Activated CD8-positive, alpha-beta T cell treated with anti-CD3 and anti-CD28 coated beads, Interleukin-2, amount 10 ng/mL, durations not matched to agents 7 days and 5 days (primary cell): ENCODE results near the gene ANP32A. TPM values are rescaled to one million over a fixed set of nuclear protein-coding genes. Genes with fewer than 3 reads are reported as not detected.
A peak's percentile ranks its signal among the peaks of the same experiment; 100 is the strongest.

ENCODE experiments used
- ATAC-seq: fragments of 150-1000 bp; cut with Tn5 transposase; one replicate; pipeline ENCODE4 v1.10.0; 2021; ENCODE audit warnings: moderate library complexity
- CTCF ChIA-PET: fragments of 350-600 bp; sonication (Branson Sonifier 250); formaldehyde crosslinking; loops from one replicate; lab custom pipeline; 2021; ENCODE audit warnings: antibody characterized with exemption; lab: Charles Lee
- POLR2A ChIA-PET: fragments of 350-600 bp; sonication (Branson Sonifier 250); formaldehyde crosslinking; loops from one replicate; lab custom pipeline; 2021; ENCODE audit warnings: antibody characterized with exemption; lab: Charles Lee
- DNase-seq: peaks from one replicate; pipeline ENCODE4 v3.0.0-alpha.2; 2020
- H3K27ac Mint-ChIP-seq: one replicate; pipeline ENCODE4 v1.8.0; 2021; ENCODE audit warnings: mild to moderate bottlenecking, mixed read lengths
- H3K27me3 Mint-ChIP-seq: one replicate; pipeline ENCODE4 v1.8.0; 2021; ENCODE audit warnings: low read depth, mixed read lengths
- H3K36me3 Mint-ChIP-seq: one replicate; pipeline ENCODE4 v1.8.0; 2021; ENCODE audit warnings: low read depth, mixed read lengths
- H3K4me1 Mint-ChIP-seq: one replicate; pipeline ENCODE4 v1.8.0; 2021; ENCODE audit warnings: low read depth, mixed read lengths
- H3K4me3 Mint-ChIP-seq: one replicate; pipeline ENCODE4 v1.8.0; 2021; ENCODE audit warnings: mild to moderate bottlenecking, mixed read lengths
- H3K9me3 Mint-ChIP-seq: one replicate; pipeline ENCODE4 v1.8.0; 2022; ENCODE audit warnings: mixed read lengths; ENCODE audit not compliant: insufficient read depth
- total RNA-seq, 2 experiments: library from RNA; stranded (reverse); gene quantifications; one replicate each; pipeline ENCODE4 v1.2.3, GENCODE V29; 2021

ANP32A gene
- total RNA-seq, 2 experiments from 2014 or later: 227 TPM

DNA sequence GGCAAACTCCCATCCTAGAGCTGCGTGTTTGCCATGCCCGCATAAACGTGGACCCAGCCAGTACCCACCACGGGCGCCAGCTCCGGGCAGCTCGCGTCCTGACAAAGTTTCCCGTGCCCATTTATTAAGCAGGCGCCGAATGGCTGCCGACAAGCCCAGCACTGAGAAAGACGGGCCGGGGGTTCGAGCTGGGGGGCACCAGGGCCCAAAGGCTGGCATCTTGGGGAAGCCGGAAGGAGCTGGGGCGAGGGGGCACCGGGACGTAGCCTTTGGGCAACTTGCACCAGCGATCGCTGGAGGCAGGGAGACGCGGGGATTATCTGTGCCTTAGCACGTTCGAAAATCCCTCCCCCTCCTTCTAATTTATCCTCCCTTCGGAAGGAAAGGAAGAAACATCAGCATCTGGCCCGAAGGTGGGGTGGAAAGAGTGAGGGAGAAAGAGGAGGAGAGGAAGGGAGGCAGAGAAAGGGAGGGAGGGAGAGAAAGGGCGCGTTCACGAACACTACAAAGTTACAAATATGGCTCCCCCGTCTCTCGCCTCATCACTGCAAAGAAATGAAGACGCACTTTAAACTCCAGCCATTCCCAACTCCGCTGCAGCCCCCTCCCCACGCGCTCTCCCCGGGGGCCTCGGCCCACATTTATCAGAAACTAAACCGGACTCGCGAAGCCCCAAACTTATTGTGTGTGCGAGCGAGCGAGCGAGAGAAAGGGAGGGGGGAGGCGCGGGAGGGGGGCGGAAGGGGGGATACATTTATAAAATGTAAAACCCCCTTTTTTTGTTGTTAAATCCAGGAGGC is 1.0 kb downstream of the ANP32A start:
- ATAC-seq (no peak), DNase-seq (peak; percentile 52)
- Mint-ChIP-seq H3K4me1 (peaks cover 36% of the 10 kb centered on the region), H3K36me3 (peaks cover 32% of the 10 kb centered on the region), H3K9me3 (no peaks in the 10 kb centered on the region), H3K4me3 (peak overlapping the region; percentile 100), H3K27me3 (peaks cover 3% of the 10 kb centered on the region), H3K27ac (peak overlapping the region; percentile 93)
- ChIA-PET POLR2A (interaction anchor here (0.6 to 5.8 kb wide), 5 partner anchors 14 to 631 kb away, joined by 3 to 61 read pairs (median 13); no protein-coding TSS in a partner anchor), CTCF (interaction anchor here (0.9 to 1.3 kb wide), 3 partner anchors 9 to 31 kb away, joined by 3 to 4 read pairs (median 3); no protein-coding TSS in a partner anchor)

DNA sequence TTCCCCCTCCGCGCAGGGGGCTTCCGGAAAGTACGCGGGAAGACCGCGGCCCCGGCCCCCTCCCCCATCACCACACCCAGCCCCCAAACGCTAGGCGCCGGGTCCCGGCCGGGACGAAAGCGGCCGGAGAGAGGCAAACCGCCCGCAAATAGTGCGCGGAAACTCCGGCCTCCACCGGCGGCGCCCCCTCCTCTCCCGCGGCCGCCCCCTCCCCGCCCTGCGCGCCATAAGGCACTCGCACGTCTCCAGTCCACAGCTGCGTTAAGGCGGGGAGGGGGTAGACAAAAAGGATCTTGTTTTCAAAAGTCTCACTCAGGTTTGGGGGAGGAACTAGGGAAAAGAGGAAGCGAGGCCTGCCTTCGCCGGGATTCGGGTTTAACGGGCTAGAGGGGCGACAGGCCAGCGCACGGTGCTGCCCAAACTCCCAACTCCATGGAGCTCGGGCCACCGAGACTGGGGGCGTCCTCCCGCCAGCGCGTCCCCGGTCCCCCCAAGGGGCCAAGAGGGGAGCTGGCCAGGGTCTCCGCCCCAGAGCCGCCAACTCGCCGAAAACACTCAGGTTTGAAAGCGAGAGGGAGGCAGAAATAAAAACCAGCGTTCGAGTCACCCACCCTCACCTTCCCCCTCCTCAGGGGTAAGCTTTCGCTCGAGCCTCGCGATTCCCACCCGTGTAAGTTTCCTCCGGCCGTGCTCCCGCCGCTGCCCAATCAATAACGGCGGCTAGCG is 1.8 kb downstream of the ANP32A start:
- Mint-ChIP-seq H3K4me1 (peaks cover 40% of the 10 kb centered on the region), H3K27me3 (peaks cover 3% of the 10 kb centered on the region), H3K4me3 (peak overlapping the region; percentile 100), H3K27ac (peak overlapping the region; percentile 93), H3K9me3 (no peaks in the 10 kb centered on the region), H3K36me3 (peaks cover 35% of the 10 kb centered on the region)
- DNase-seq: peak; percentile 31
- ChIA-PET CTCF (interaction anchor here (0.6 to 1.3 kb wide), 5 partner anchors 10 to 57 kb away, joined by 3 to 4 read pairs (median 3); no protein-coding TSS in a partner anchor), POLR2A (interaction anchor here (0.6 to 5.8 kb wide), 7 partner anchors 10 to 634 kb away, joined by 3 to 61 read pairs (median 7); partner anchors contain the start of gene RPLP1)
- ATAC-seq: no peak

DNA sequence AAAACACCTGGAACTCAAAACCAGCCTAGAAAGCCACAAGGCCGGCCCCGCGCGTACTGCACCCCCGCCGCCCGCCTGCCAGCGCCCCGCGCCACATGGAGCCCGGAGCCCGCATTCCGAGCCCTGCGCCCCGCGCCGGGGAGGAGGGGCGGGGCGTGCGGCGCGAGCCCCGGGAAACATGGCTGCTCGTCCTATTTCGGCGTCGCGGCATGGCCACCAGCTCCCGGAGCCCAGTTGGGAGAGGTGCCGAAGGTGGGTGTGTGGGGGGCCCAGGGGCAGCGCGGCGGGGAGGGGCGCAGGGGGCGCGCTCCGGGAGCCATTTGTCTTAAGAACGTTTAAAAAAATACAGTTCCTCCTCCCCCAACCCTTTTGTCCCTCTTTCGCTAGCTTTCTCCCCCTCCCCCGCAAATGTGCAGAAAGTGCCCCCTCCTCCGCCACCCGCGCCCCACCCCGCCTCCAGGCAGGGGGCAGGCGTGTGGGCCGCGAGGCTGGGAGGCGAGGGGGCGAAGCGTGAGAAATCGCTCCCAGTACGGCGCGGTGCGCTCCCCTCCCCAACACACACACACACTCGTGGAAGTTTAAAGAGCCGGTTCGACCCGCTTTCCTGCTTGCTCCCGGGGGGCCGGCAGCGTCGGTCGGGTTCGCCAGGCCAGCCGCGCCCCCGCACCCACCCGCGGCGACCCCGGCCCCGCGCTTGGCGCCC is 2.5 kb downstream of the ANP32A start:
- peaks cover 3% of the 10 kb centered on the region for H3K27me3 Mint-ChIP-seq
- ChIA-PET CTCF (interaction anchor here (1.2 to 1.6 kb wide), 3 partner anchors 10 to 58 kb away, joined by 3 read pairs; no protein-coding TSS in a partner anchor), POLR2A (interaction anchor here (0.8 to 5.8 kb wide), 5 partner anchors 9 to 634 kb away, joined by 3 to 61 read pairs (median 13); partner anchors contain the start of gene RPLP1)
- H3K4me1 Mint-ChIP-seq: peaks cover 41% of the 10 kb centered on the region
- no peaks in the 10 kb centered on the region for H3K9me3 Mint-ChIP-seq
- peak overlapping the region; percentile 93 for H3K27ac Mint-ChIP-seq
- peak; percentile 66 for DNase-seq
- H3K4me3 Mint-ChIP-seq: peak overlapping the region; percentile 100
- peak; percentile 47 for ATAC-seq
- H3K36me3 Mint-ChIP-seq: peaks cover 39% of the 10 kb centered on the region

DNA sequence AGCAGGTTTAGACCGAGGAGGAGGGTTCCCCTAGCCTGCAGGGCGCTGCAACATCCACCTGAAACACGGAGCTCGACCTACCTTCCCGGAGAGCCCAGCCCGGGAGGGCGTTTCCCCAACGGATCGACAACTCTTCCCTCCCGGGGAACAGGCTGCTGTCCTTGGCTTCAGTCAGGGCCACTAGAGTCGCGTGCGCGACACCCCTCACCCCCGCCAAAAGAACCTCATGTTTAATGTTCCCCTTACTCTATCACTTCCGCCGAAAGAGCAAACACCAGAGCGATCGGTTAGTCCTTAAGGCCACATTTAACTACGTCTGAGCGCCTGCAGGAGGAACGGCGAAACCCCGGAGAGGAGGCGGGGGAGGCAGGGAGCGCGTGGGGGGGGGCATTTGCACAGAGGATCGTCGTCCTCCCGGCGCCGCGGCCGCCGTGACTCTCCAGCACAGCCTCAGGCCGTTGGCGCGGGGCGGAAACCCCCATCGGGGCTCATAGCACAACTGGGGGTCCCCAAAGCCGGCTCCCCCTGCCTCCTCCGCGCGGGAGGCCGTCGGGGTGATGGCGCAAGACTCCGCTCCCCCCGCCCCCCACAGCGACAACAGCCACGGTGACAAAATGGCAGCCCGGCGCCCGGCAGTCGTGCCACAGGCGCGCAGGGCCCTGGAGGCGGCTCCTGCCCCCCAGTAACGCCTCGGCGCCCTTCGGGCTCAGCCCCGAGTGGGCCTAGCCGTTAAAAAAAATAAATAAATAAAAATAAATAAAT is 3.2 kb downstream of the ANP32A start:
- ChIA-PET CTCF (interaction anchor here (1.1 to 2.8 kb wide), 8 partner anchors 9 to 58 kb away, joined by 3 to 16 read pairs (median 3); no protein-coding TSS in a partner anchor), POLR2A (interaction anchor here (0.6 to 5.8 kb wide), 13 partner anchors 9 to 635 kb away, joined by 3 to 61 read pairs (median 5); partner anchors contain the start of gene RPLP1)
- H3K4me3 Mint-ChIP-seq: peak overlapping the region; percentile 100
- H3K27me3 Mint-ChIP-seq: no peaks in the 10 kb centered on the region
- no peaks in the 10 kb centered on the region for H3K9me3 Mint-ChIP-seq
- H3K4me1 Mint-ChIP-seq: peaks cover 42% of the 10 kb centered on the region
- peak; percentile 42 for ATAC-seq
- peak overlapping the region; percentile 95 for H3K27ac Mint-ChIP-seq
- H3K36me3 Mint-ChIP-seq: peaks cover 39% of the 10 kb centered on the region
- peak; percentile 78 for DNase-seq

DNA sequence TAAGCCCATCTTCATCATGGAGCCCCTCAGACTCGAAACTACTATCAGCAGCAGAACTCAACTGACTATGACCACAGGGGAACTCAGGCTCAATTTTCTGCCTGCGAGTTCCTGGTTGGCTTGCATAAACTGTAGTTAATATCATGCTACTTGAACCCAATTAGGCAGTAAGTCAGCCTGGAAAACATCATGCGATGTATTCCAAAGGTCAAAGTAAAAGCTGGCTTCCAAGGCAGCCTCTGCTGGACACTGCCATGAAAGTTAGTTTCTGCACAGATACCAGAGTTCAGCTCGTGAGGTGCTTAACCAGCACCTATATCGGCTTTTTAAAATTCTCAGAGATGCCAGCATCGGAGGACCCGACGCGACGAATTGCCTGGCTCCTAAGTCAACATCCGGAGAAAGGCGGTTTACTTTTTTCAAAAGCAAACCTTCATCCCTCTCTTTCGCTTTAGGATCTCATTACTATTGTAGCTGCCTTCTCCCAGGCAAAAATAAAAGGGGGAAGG is 3.8 kb downstream of the ANP32A start:
- Mint-ChIP-seq H3K9me3 (no peaks in the 10 kb centered on the region), H3K27me3 (no peaks in the 10 kb centered on the region), H3K4me3 (peak overlapping the region; percentile 100), H3K4me1 (peaks cover 44% of the 10 kb centered on the region), H3K36me3 (peaks cover 43% of the 10 kb centered on the region), H3K27ac (peak overlapping the region; percentile 95)
- ChIA-PET CTCF (interaction anchor here (1.0 to 2.8 kb wide), 11 partner anchors 8 to 59 kb away, joined by 3 to 16 read pairs (median 3); no protein-coding TSS in a partner anchor), POLR2A (interaction anchor here (0.6 to 5.8 kb wide), 10 partner anchors 10 to 60 kb away, joined by 3 to 61 read pairs (median 5); no protein-coding TSS in a partner anchor)
- no peak for ATAC-seq
- DNase-seq: peak; percentile 40

DNA sequence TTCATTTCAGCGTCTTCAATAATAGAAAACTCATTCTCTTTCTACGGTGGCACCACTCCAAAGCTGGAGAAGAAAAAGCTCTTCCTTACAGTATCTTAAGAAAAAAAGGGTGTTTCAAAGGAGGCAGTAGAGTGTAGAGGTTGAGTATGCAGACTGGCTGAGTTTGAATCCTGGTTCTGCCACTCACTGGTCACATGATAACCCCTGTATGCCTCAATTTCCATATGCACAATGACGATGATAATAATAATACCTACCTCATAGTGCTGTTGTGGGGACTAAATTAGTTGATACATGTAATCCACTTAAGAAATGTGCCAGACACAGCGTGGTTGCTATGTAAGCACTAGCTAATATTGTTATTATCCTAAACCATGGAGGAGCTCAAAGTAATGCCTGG is 4.5 kb downstream of the ANP32A start:
- Mint-ChIP-seq H3K27me3 (no peaks in the 10 kb centered on the region), H3K9me3 (no peaks in the 10 kb centered on the region), H3K36me3 (peaks cover 43% of the 10 kb centered on the region), H3K27ac (peak overlapping the region; percentile 95), H3K4me3 (peak overlapping the region; percentile 100), H3K4me1 (peaks cover 48% of the 10 kb centered on the region)
- DNase-seq (no peak), ATAC-seq (no peak)
- CTCF ChIA-PET: interaction anchor here (0.9 to 2.8 kb wide), 11 partner anchors 13 to 266 kb away, joined by 3 to 16 read pairs (median 4); no protein-coding TSS in a partner anchor
- POLR2A ChIA-PET: interaction anchor here (0.9 to 5.8 kb wide), 5 partner anchors 12 to 26 kb away, joined by 3 to 61 read pairs (median 12); no protein-coding TSS in a partner anchor

DNA sequence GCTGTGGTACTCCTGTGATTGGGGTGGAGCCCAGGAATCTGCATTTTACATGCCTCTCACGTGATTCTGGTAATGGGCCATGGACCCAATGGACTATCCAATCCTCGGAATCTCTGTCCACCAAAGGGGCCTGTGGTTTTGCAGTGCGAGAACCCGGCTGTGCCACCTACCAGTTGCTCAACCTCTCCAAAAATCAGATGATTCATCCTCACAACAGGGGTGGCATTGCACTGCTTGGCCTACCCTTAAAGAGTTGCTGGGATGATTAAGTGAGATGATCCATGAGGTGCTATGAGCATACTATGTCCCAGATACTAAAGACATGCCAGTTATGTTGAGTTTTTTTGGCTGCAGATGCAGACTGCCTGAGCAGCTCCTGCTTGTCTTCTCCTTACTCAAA is 5.1 kb downstream of the ANP32A start:
- no peaks in the 10 kb centered on the region for H3K9me3 Mint-ChIP-seq
- peaks cover 52% of the 10 kb centered on the region for H3K4me1 Mint-ChIP-seq
- ATAC-seq (no peak), DNase-seq (no peak)
- H3K27me3 Mint-ChIP-seq: no peaks in the 10 kb centered on the region
- peaks cover 47% of the 10 kb centered on the region for H3K36me3 Mint-ChIP-seq
- H3K4me3 Mint-ChIP-seq: peak overlapping the region; percentile 100
- H3K27ac Mint-ChIP-seq: peak overlapping the region; percentile 95
- POLR2A ChIA-PET: interaction anchor here (2.0 to 5.8 kb wide), 3 partner anchors 18 to 25 kb away, joined by 12 to 61 read pairs (median 34); no protein-coding TSS in a partner anchor
- CTCF ChIA-PET: interaction anchor here (0.9 to 2.8 kb wide), 5 partner anchors 13 to 265 kb away, joined by 3 to 16 read pairs (median 5); no protein-coding TSS in a partner anchor

DNA sequence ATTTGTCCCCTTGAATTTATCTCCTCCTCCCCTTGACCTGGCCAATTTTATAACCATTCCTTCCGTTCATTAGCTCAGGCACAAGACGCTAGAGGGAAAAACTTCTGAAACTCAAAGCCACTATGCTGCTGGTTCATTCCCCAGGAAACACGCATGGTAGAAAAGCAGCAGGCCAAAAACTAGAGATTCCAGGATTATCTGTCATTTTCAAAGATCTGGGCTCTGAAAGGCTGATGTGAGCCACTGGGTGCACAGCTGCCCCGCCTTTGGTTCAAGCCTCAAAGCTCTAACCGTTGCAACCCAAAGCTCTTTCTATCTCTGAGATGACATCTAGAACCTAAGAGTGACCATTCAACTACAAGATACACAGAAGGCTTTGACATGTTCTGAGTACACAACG is 6.1 kb downstream of the ANP32A start:
- no peaks in the 10 kb centered on the region for H3K9me3 Mint-ChIP-seq
- ChIA-PET POLR2A (interaction anchor here (0.8 to 5.8 kb wide), 2 partner anchors 16 to 20 kb away, joined by 6 to 61 read pairs; no protein-coding TSS in a partner anchor), CTCF (no interaction called here)
- ATAC-seq: no peak
- H3K4me3 Mint-ChIP-seq: no peak overlapping the region
- H3K36me3 Mint-ChIP-seq: peaks cover 53% of the 10 kb centered on the region
- peaks cover 62% of the 10 kb centered on the region for H3K4me1 Mint-ChIP-seq
- no peaks in the 10 kb centered on the region for H3K27me3 Mint-ChIP-seq
- no peak for DNase-seq
- H3K27ac Mint-ChIP-seq: peak overlapping the region; percentile 64

DNA sequence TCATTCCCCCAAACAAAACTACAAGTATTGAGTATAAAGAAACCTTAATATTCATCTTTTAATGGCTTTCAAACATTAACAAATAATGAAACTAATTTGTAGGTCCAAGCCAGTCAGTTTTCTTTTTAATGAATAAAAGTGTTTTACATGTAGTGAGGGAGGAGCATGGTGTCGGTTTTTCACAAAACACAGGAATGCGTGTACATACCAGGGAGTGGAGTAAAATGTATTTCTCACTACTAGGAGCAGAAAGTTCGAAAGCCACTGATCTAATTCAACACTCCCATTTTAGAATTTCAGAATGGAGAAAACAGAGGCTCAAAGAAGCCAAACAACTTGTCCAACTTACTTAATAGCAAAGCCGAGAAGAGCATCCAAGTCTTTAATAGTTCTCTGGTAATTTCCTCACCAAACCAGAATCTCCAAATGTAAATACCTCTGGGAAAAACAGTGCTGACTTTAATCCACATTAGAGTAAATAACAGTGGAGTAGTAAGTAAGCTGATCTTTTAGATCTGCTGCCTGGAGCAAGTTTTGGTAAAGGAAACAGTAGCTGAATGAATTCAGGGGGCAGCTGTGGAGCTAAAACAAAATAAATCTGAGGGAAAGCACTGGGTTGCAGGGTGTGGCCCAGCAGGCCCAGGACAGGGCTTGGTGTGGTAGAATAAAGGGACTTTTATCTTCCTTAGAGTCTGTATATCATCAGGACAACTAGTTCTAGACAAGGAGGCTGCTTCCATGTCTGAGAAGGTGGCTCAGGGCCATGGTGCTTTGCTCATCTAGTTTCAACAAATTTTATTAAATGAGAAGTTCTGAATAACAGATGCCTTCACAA is 7.9 kb downstream of the ANP32A start:
- H3K27ac Mint-ChIP-seq: peak overlapping the region; percentile 58
- no peak overlapping the region for H3K4me3 Mint-ChIP-seq
- CTCF ChIA-PET: interaction anchor here (1.4 kb wide), 2 partner anchors 16 to 63 kb away, joined by 5 to 6 read pairs; no protein-coding TSS in a partner anchor
- no peak for ATAC-seq
- no peaks in the 10 kb centered on the region for H3K9me3 Mint-ChIP-seq
- peaks cover 77% of the 10 kb centered on the region for H3K4me1 Mint-ChIP-seq
- DNase-seq: no peak
- H3K27me3 Mint-ChIP-seq: no peaks in the 10 kb centered on the region
- peaks cover 57% of the 10 kb centered on the region for H3K36me3 Mint-ChIP-seq
- POLR2A ChIA-PET: interaction anchor here (0.7 to 1.2 kb wide), 2 partner anchors 8 to 18 kb away, joined by 3 to 4 read pairs; no protein-coding TSS in a partner anchor
